ENCODE measurements around the gene FAM83G.
"Not testable (repeated sequence)": the region's sequence is repeated elsewhere in the genome, so short reads cannot be mapped to it uniquely, and the experiment has no call there.

GRCh38 chr17:19030771-19031449 is 26.3 kb upstream of the FAM83G start:
- TF ChIP-seq CTCF (IDR thresholded peaks at IDR 0.05; ENCODE audit: poor library complexity); EZH2 (IDR thresholded peaks at IDR 0.05; ENCODE audit: borderline replicate concordance); EZH2phosphoT487 (IDR thresholded peaks at IDR 0.05; ENCODE audit: low read depth, severe bottlenecking, unreplicated experiment): not testable (repeated sequence)

Data from hepatocyte (in vitro differentiated cells).